ENCODE measurements around the gene TWIST2. TPM values are rescaled to one million over a fixed set of nuclear protein-coding genes. Genes with fewer than 3 reads are reported as not detected.

The TWIST2 gene
- total and polyA plus RNA-seq, 10 of the 15 experiments (the other 5 are each of a cell fraction or from before 2014, with no cell fraction given), result not detected

GRCh38 chr2:238890131-238890530 is 42.2 kb downstream of the TWIST2 start:
- POLR2A ChIA-PET, result no interaction called here
- Histone ChIP-seq H3K36me3 (ENCODE audit: control insufficient read depth in 2 of 2, insufficient read depth in 2 of 2, low read length in 1 of 2) (no peaks in the 10 kb centered on the region), H3K9me3 (replicated peaks; ENCODE audit: control insufficient read depth, insufficient read depth, low read length) (no peaks in the 10 kb centered on the region), H3K27ac (ENCODE audit: control insufficient read depth, insufficient read depth) (no peak overlapping the region), H3K79me2 (ENCODE audit: control insufficient read depth, insufficient read depth, low read length) (no peaks in the 10 kb centered on the region), H3K4me1 (ENCODE audit: control insufficient read depth, insufficient read depth, low read length) (no peaks in the 10 kb centered on the region), H3K4me2 (ENCODE audit: control insufficient read depth, insufficient read depth) (no peak overlapping the region), H2AFZ (ENCODE audit: control insufficient read depth, low read depth, low read length) (no peak overlapping the region), H4K20me1 (ENCODE audit: control insufficient read depth, insufficient read depth) (no peaks in the 10 kb centered on the region), H3K4me3 (no peak overlapping the region), H3K9ac (ENCODE audit: control insufficient read depth, insufficient read depth, low read length) (no peak overlapping the region), H3K27me3 (replicated peaks in 1 of 2; ENCODE audit: control insufficient read depth in 2 of 2, insufficient read depth in 2 of 2, low read length in 1 of 2) (no peaks in the 10 kb centered on the region; a peak in 2 of 4 replicates)
- intact Hi-C loops (cut with micrococcal nuclease; ENCODE audit: unreplicated experiment), result no loop called here
- no peak for FAIRE-seq
- ATAC-seq, result no peak
- RAD21 ChIA-PET (ENCODE audit: unreplicated experiment), result no interaction called here
- WGBS (ENCODE audit: insufficient coverage, insufficient replicate concordance, low lambda C conversion rate, missing lambda C conversion rate), result 47% methylated on average over 13 of the region's 13 CpGs
- no TSS peak for BruUV-seq (replicated peaks)
- in situ Hi-C loops (cut with MboI), result no loop called here
- CTCF ChIA-PET, result no interaction called here
- no peak for DNase-seq (ENCODE audit: low read depth, low spot score)
- SMC1A ChIA-PET (ENCODE audit: uncharacterized antibody, unreplicated experiment), result no interaction called here
- TF ChIP-seq JUND (IDR thresholded peaks at IDR 0.05; ENCODE audit: low read depth, low read length) (no peak), ZNF207 (IDR thresholded peaks at IDR 0.05; ENCODE audit: borderline replicate concordance) (no peak), HDAC2 (IDR thresholded peaks at IDR 0.05) (no peak), IRF5 (IDR thresholded peaks at IDR 0.05; ENCODE audit: borderline replicate concordance) (no peak), HCFC1 (IDR thresholded peaks at IDR 0.05; ENCODE audit: low read length) (no peak), TCF7 (IDR thresholded peaks at IDR 0.05; ENCODE audit: borderline replicate concordance) (no peak), POU2F2 (IDR thresholded peaks at IDR 0.05; ENCODE audit: borderline replicate concordance, low read depth, low read length) (no peak), CHD1 (IDR thresholded peaks at IDR 0.05; ENCODE audit: low read depth, low read length) (no peak), SKIL (IDR thresholded peaks at IDR 0.05; ENCODE audit: low read depth, poor library complexity, severe bottlenecking) (no peak), SRF (IDR thresholded peaks at IDR 0.05; ENCODE audit: low read depth in 2 of 2, low read length in 2 of 2) (no peak), MXI1 (IDR thresholded peaks at IDR 0.05; ENCODE audit: low read depth, low read length) (no peak), EZH2 (IDR thresholded peaks at IDR 0.05; ENCODE audit: borderline replicate concordance, control insufficient read depth, low read depth, low read length) (no peak), ZNF687 (IDR thresholded peaks at IDR 0.05) (no peak), HSF1 (IDR thresholded peaks at IDR 0.05; ENCODE audit: low read depth, low read length) (no peak)
